A549 (cell line): ENCODE measurements around the gene SMPD2. TPM values are rescaled to one million over a fixed set of nuclear protein-coding genes. Genes with fewer than 3 reads are reported as not detected.
A peak's percentile ranks its signal among the peaks of the same experiment; 100 is the strongest.

Source experiments
- ATAC-seq, 2 experiments: fragments of 200-7000 bp in 1 of 2; fragments of >200 bp in 1 of 2; cut with Nextera tagmentation in 1 of 2; cut with Tn5 transposase in 1 of 2; 3 replicates each; pipeline versions ENCODE4 v1.8.0 to v1.9.1; 2018 to 2020; ENCODE audit warnings: mild to moderate bottlenecking in 1 of 2, moderate library complexity in 1 of 2
- CTCF ChIA-PET: fragments of 300-600 bp; sonication (Branson Sonifier 250); formaldehyde crosslinking; extraction: SDS; loops from one replicate; lab custom pipeline; 2021; ENCODE audit warnings: antibody characterized with exemption, inconsistent platforms; lab: Yijun Ruan, JAX
- POLR2A ChIA-PET: fragments of 350-600 bp; formaldehyde crosslinking; extraction: SDS; loops from one replicate; lab custom pipeline; 2021; ENCODE audit warnings: antibody characterized with exemption, inconsistent platforms; lab: Yijun Ruan, JAX
- DNase-seq, 2 experiments: peaks; one replicate each; pipeline versions ENCODE4 v3.0.0 to v3.0.0-alpha.2; 2011 to 2016; ENCODE audit warnings: low read depth in 1 of 2, low spot score in 1 of 2
- FAIRE-seq: peaks from 2 replicates; lab custom pipeline; 2011; peaks lifted over from hg19 to GRCh38; lab: Jason Lieb, UNC
- H3K27ac ChIP-seq, 2 experiments: fragments of >200 bp; sonication (Bioruptor Twin); formaldehyde crosslinking; 3 replicates each; pipeline ENCODE4 v1.5.1; 2016 to 2017
- H3K4me1 ChIP-seq: fragments of >200 bp; sonication (Bioruptor Twin); formaldehyde crosslinking; 3 replicates; pipeline ENCODE4 v1.6.1; 2016
- H3K4me2 ChIP-seq: fragments of >200 bp; sonication (Bioruptor Twin); formaldehyde crosslinking; 3 replicates; pipeline ENCODE4 v1.6.1; 2016
- H3K4me3 ChIP-seq: fragments of >200 bp; sonication (Bioruptor Twin); formaldehyde crosslinking; 3 replicates; pipeline ENCODE4 v1.5.1; 2016
- H3K9me3 ChIP-seq: fragments of >200 bp; sonication (Bioruptor Twin); formaldehyde crosslinking; 3 replicates; pipeline ENCODE4 v1.6.1; 2016
- ATOH8 ChIP-seq: fragments of 250-450 bp; sonication (Bioruptor Pico); IDR thresholded peaks from 2 replicates; pipeline ENCODE4 v1.5.0; 2020; ENCODE audit warnings: low read depth, mild to moderate bottlenecking, moderate library complexity
- CTCF ChIP-seq: fragments of >200 bp; sonication (Bioruptor Twin); formaldehyde crosslinking; IDR thresholded peaks from 3 replicates; pipeline ENCODE4 v1.5.1; 2016
- ELK1 ChIP-seq: fragments of 150-350 bp; IDR thresholded peaks from 2 replicates; pipeline ENCODE4 v1.6.1; 2014; ENCODE audit warnings: low read depth, mild to moderate bottlenecking, low read length
- FOSL2 ChIP-seq, 2 experiments: fragments of 450-650 bp in 1 of 2; fragments of >200 bp in 1 of 2; sonication (Bioruptor Twin) in 1 of 2; formaldehyde crosslinking; IDR thresholded peaks; 2 replicates each; pipeline versions ENCODE4 v1.5.0 to v1.6.1; 2016 to 2020; ENCODE audit warnings: mild to moderate bottlenecking in 1 of 2, moderate library complexity in 1 of 2
- FOXS1 ChIP-seq: fragments of 250-450 bp; sonication (Bioruptor Pico); IDR thresholded peaks from 2 replicates; pipeline ENCODE4 v1.5.0; 2020; ENCODE audit warnings: mild to moderate bottlenecking, moderate library complexity
- GATA3 ChIP-seq: IDR thresholded peaks from 2 replicates; pipeline ENCODE4 v1.6.1; 2012; ENCODE audit warnings: borderline replicate concordance
- HDAC2 ChIP-seq: fragments of 200-600 bp; sonication (generic); IDR thresholded peaks from 2 replicates; pipeline ENCODE4 v1.6.1; 2016
- JUNB ChIP-seq: fragments of >200 bp; sonication (Bioruptor Twin); formaldehyde crosslinking; IDR thresholded peaks from 2 replicates; pipeline ENCODE4 v1.6.1; 2016
- KDM1A ChIP-seq: fragments of 200-600 bp; sonication (generic); IDR thresholded peaks from 2 replicates; pipeline ENCODE4 v1.6.1; 2016; ENCODE audit warnings: low read depth, mild to moderate bottlenecking
- RAD21 ChIP-seq, 2 experiments: fragments of >200 bp in 1 of 2; sonication (Bioruptor Twin) in 1 of 2; formaldehyde crosslinking in 1 of 2; IDR thresholded peaks in 1 of 2; conservative IDR thresholded peaks in 1 of 2; 2 replicates in 1 of 2; 3 replicates in 1 of 2; pipeline ENCODE4 v1.6.1; 2012 to 2018; ENCODE audit warnings: inconsistent platforms in 1 of 2
- SMC3 ChIP-seq: fragments of >200 bp; sonication (Bioruptor Twin); formaldehyde crosslinking; IDR thresholded peaks from 3 replicates; pipeline ENCODE4 v1.6.1; 2018; ENCODE audit warnings: inconsistent platforms
- TP53 ChIP-seq: fragments of 250-450 bp; sonication (Bioruptor Pico); IDR thresholded peaks from 2 replicates; pipeline ENCODE4 v1.5.0; 2021; ENCODE audit warnings: mild to moderate bottlenecking, moderate library complexity
- ZC3H11A ChIP-seq: fragments of 450-650 bp; IDR thresholded peaks from 2 replicates; pipeline ENCODE4 v1.6.1; 2014; ENCODE audit warnings: antibody characterized with exemption, mild to moderate bottlenecking
- WGBS: methylation state at CpG from one replicate; pipeline ENCODE4 v1.1.6; 2017; ENCODE audit errors: missing lambda C conversion rate; 5-methylcytosine and 5-hydroxymethylcytosine counted together
- polyA plus RNA-seq, 4 experiments: library from polyadenylated mRNA; depleted of rRNA in 3 of 4; stranded (reverse); fragments of >200 nt; fragmentation: RNase III in 1 of 4; extraction: RNeasy Plus Mini Kit Qiagen cat#74134 plus additional on column Dnase treatment in 1 of 4; gene quantifications; 2 replicates in 3 of 4; 3 replicates in 1 of 4; pipeline ENCODE4 v1.2.3, GENCODE V29; 2011 to 2017

Gene SMPD2
- polyA plus RNA-seq, 2 of the 4 experiments (the other 2 are of a cell fraction) = 9.6 to 10.0 TPM

GRCh38 chr6:109393886-109394281, 46.6 kb upstream of the SMPD2 start:
- TF ChIP-seq TP53 = no peak
- TF ChIP-seq JUNB = no peak
- TF ChIP-seq FOSL2 (IDR thresholded peaks at IDR 0.05) = no peak
- TF ChIP-seq FOSL2 (CRISPR knock-in tag; IDR thresholded peaks at IDR 0.05) = no peak
- no peak for TF ChIP-seq HDAC2
- TF ChIP-seq ZC3H11A = no peak
- TF ChIP-seq KDM1A = no peak
- TF ChIP-seq SMC3 = no peak
- TF ChIP-seq ELK1 = no peak
- no peak for TF ChIP-seq ATOH8 (CRISPR knock-in tag)
- TF ChIP-seq FOXS1 = no peak
- POLR2A ChIA-PET = no interaction called here
- H3K4me1 ChIP-seq = no peaks in the 10 kb centered on the region
- H3K9me3 ChIP-seq = no peaks in the 10 kb centered on the region
- H3K4me2 ChIP-seq = no peak overlapping the region
- FAIRE-seq (no peak), ATAC-seq (no peak; a peak in 1 of 6 replicates), DNase-seq (no peak)
- H3K4me3 ChIP-seq = no peak overlapping the region
- 62% methylated on average over 2 of the region's 2 CpGs for WGBS
- no peak overlapping the region for H3K27ac ChIP-seq
- CTCF ChIA-PET = interaction anchor here (2.7 to 4.8 kb wide), 2 partner anchors 10 to 206 kb away, joined by 12 to 23 read pairs; partner anchors contain the start of gene CD164

- WGBS = 86% methylated on average over 12 of the region's 12 CpGs
- Histone ChIP-seq H3K9me3 (no peaks in the 10 kb centered on the region), H3K4me2 (no peak overlapping the region), H3K4me1 (no peaks in the 10 kb centered on the region), H3K4me3 (no peak overlapping the region), H3K27ac (no peak overlapping the region)
- ChIA-PET POLR2A (interaction anchor here (0.6 kb wide), 1 partner anchor 16 kb away, joined by 3 read pairs; no protein-coding TSS in a partner anchor), CTCF (interaction anchor here (0.7 to 2.7 kb wide), 3 partner anchors 11 to 208 kb away, joined by 3 to 12 read pairs (median 8); no protein-coding TSS in a partner anchor)
- no peak for DNase-seq
- ATAC-seq = no peak
- no peak for TF ChIP-seq FOXS1
- FAIRE-seq = no peak
These were observed 44.3 kb upstream of the SMPD2 start for GRCh38 chr6:109396046-109396718.

- no peaks in the 10 kb centered on the region for H3K9me3 ChIP-seq
- no peak for TF ChIP-seq ATOH8 (CRISPR knock-in tag)
- TF ChIP-seq SMC3 = 0 out of 3 replicates have a peak, but pooled peaks have one; percentile 9
- TF ChIP-seq FOSL2 (IDR thresholded peaks at IDR 0.05) = no peak
- no peak for TF ChIP-seq FOSL2 (CRISPR knock-in tag; IDR thresholded peaks at IDR 0.05)
- TF ChIP-seq GATA3 = no peak
- peak; percentile 42 to 53; a peak in 4 of 5 replicates for TF ChIP-seq RAD21 (conservative IDR thresholded peaks at IDR 0.05 in 1 of 2, IDR thresholded peaks at IDR 0.05 in 1 of 2)
- TF ChIP-seq CTCF = peak; percentile 19; the same call in 2 of the 3 replicates
- POLR2A ChIA-PET = interaction anchor here (0.6 kb wide), 1 partner anchor 15 kb away, joined by 3 read pairs; no protein-coding TSS in a partner anchor
- 80% methylated on average over 4 of the region's 4 CpGs for WGBS
- CTCF ChIA-PET = interaction anchor here (0.7 to 2.0 kb wide), 4 partner anchors 10 to 209 kb away, joined by 3 to 8 read pairs (median 4); no protein-coding TSS in a partner anchor
- DNase-seq (peak in 1 of 2 experiments; percentile 11), ATAC-seq (peak; percentile 54 to 60; a peak in 5 of 6 replicates), FAIRE-seq (no peak)
- no peaks in the 10 kb centered on the region for H3K4me1 ChIP-seq
- H3K4me2 ChIP-seq = no peak overlapping the region
- no peak overlapping the region for H3K4me3 ChIP-seq
- no peak overlapping the region for H3K27ac ChIP-seq
These were observed 43.5 kb upstream of the SMPD2 start for GRCh38 chr6:109397020-109397419.
